Measurements from ENCODE around the gene ATP8B1.

ATP8B1 gene

DNA sequence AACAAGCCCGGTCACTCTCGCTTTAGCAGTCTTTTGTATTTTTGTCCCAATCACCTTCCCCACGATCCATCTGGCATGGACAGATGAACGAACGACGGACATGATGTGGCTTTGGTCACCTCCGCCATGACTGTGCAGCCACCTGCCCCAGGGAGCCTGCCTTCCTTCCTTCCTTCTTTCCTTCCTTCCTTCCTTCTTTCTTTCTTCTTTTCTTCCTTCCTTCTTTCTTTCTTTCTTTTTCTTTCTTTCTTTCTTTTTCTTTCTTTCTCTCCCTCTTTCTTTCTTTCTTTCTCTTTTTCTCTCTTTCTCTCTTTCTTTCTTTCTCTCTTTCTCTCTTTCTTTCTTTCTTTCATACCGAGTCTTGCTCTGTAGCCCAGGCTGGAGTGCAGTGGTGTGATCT lies 39.0 kb downstream of the ATP8B1 start:
- DNase-seq (ENCODE audit: low read depth), result no peak
- in situ Hi-C loops (cut with HindIII; ENCODE audit: low sequenced_read_pairs), result no loop called here
- TF ChIP-seq, protein P1, sequence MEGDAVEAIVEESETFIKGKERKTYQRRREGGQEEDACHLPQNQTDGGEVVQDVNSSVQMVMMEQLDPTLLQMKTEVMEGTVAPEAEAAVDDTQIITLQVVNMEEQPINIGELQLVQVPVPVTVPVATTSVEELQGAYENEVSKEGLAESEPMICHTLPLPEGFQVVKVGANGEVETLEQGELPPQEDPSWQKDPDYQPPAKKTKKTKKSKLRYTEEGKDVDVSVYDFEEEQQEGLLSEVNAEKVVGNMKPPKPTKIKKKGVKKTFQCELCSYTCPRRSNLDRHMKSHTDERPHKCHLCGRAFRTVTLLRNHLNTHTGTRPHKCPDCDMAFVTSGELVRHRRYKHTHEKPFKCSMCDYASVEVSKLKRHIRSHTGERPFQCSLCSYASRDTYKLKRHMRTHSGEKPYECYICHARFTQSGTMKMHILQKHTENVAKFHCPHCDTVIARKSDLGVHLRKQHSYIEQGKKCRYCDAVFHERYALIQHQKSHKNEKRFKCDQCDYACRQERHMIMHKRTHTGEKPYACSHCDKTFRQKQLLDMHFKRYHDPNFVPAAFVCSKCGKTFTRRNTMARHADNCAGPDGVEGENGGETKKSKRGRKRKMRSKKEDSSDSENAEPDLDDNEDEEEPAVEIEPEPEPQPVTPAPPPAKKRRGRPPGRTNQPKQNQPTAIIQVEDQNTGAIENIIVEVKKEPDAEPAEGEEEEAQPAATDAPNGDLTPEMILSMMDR (IDR thresholded peaks at IDR 0.05; ENCODE audit: low read depth, low read length, missing control alignments), result no peak
- no peak overlapping the region for H3K4me3 ChIP-seq (ENCODE audit: low read depth, low read length)

DNA sequence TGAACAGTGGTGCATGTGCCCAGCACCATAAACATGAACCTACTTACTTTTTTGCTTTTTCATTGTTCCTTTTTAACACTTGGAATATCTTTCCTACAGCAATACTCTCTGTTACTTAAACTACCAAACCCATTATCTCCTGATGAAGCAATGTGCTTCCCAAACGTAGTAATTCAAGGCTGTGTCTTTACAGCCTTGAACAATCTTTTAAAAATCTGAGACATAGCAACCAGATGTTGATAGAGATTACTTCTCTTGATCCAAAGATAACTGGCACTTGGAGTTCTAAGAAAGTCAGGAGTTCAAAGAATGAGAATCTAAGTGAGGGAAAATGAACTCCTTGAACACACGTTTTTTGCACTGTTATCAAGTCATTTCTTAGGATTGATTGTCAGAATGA lies 40.4 kb downstream of the ATP8B1 start:
- TF ChIP-seq, protein P1 (IDR thresholded peaks at IDR 0.05; ENCODE audit: low read depth, low read length, missing control alignments), result no peak
- no peak overlapping the region for H3K4me3 ChIP-seq (ENCODE audit: low read depth, low read length)
- in situ Hi-C loops (cut with HindIII; ENCODE audit: low sequenced_read_pairs), result no loop called here
- DNase-seq (ENCODE audit: low read depth), result no peak

DNA sequence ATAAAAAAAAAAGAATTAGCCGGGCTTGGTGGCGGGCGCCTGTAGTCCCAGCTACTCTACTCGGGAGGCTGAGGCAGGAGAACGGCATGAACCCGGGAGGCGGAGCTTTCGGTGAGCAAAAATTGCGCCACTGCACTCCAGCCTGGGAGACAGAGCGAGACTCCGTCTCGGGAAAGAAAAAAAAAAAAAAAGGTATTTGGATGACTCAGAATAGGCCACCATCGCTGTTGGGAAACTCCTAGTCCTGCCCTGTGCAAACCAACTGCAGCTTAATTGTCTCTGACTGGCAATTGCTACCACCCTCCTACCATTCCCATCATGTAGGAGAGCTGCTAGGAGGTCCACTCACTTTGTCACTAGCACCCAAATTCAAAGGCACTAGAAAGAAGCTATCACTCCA lies 43.5 kb downstream of the ATP8B1 start:
- in situ Hi-C loops (cut with HindIII; ENCODE audit: low sequenced_read_pairs), result no loop called here
- TF ChIP-seq, protein P1 (IDR thresholded peaks at IDR 0.05; ENCODE audit: low read depth, low read length, missing control alignments), result no peak
- DNase-seq (ENCODE audit: low read depth), result no peak
- H3K4me3 ChIP-seq (ENCODE audit: low read depth, low read length), result no peak overlapping the region

DNA sequence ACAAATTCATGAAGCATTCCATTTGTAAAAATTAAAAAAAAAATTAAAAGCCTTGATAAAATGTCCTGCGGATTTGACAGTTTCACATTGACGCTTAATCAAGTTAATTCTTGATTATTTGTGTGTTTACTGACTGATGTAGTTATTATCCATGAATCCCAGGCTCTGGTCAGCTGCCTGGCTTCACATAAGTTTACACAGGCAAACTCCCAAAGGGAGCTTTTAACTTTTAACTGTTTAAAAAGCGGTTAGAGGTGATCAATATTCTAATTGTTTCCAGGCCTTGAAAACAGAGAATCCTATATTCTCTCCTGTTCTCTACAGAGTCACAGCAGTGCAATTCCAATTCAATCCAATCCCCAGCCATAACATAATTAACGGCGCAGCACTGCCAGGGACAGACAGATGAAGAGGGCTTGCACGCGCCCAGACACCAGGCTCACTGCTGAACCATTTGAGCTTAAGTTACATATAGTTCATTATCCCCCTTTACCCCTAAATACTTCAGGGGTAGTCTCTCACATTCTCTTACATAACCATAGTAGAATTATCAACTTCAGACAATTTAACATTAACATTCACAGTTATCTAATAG lies 47.5 kb downstream of the ATP8B1 start:
- DNase-seq (ENCODE audit: low read depth), result no peak
- TF ChIP-seq, protein P1 (IDR thresholded peaks at IDR 0.05; ENCODE audit: low read depth, low read length, missing control alignments), result no peak
- in situ Hi-C loops (cut with HindIII; ENCODE audit: low sequenced_read_pairs), result no loop called here

DNA sequence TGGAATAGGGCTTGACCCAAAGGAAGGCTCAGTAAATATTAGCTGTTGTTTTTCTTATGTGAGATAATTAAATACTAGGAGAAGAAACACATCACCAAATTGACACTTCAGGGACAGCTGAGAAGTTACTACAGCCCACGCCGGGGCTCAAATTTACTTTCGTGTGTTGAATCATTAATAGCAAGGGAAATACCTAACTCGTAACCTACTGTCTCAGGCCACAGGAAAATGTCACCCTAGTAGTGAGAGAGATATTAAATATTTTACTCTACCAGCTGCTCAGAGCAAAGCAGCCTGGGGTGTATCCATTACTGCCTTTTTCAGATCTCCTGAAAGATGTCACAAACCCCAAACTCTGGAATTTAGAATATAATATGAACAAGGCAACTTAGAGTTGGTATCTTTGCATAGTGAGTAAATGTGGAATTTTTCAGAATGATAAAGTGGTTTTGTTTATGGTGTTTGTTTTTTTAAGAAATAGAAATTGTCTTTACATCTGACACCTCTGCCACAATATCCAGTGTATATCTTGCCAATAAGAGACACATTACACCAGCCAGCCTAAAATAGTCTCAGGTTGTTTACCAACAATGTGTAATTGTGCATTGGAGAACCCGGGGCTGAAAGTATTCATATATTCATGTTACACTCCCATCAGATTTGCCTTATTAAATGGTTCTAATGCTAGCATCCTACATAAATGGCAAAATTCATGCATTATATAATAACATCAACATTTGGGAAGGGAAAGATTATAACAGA lies 48.4 kb downstream of the ATP8B1 start:
- in situ Hi-C loops (cut with HindIII; ENCODE audit: low sequenced_read_pairs), result no loop called here
- DNase-seq (ENCODE audit: low read depth), result no peak
- TF ChIP-seq, protein P1 (IDR thresholded peaks at IDR 0.05; ENCODE audit: low read depth, low read length, missing control alignments), result no peak
- no peak overlapping the region for H3K4me3 ChIP-seq (ENCODE audit: low read depth, low read length)

More for the DNA sequence above, 47.5 kb downstream of the ATP8B1 start:
- H3K4me3 ChIP-seq (ENCODE audit: low read depth, low read length), result no peak overlapping the region

DNA sequence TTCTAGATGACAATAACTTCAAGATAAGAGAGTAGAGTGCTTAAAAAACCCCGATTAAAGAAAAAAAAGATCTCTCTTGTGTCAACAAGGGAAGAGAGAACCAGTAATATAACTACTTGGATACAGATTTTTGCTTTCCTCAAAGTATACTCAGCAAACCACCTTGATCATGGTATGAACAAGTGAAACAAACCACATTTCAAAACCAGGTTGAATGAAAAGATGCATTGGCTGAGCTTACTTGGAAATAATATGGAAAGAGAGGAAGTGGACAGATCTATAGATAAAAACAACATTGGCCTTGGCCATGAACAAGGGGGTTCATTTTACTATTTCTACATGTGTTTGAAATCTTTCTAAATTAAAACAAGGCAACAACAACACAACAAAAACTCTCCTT lies 50.1 kb downstream of the ATP8B1 start:
- DNase-seq (ENCODE audit: low read depth), result no peak
- H3K4me3 ChIP-seq (ENCODE audit: low read depth, low read length), result no peak overlapping the region
- in situ Hi-C loops (cut with HindIII; ENCODE audit: low sequenced_read_pairs), result no loop called here
- TF ChIP-seq, protein P1 (IDR thresholded peaks at IDR 0.05; ENCODE audit: low read depth, low read length, missing control alignments), result no peak
